Astrocyte (in vitro differentiated cells and primary cell): ENCODE data around the gene NDUFV1. TPM values are rescaled to one million over a fixed set of nuclear protein-coding genes. Genes with fewer than 3 reads are reported as not detected.
A peak's percentile ranks its signal among the peaks of the same experiment; 100 is the strongest.
"Not testable (repeated sequence)": the region's sequence is repeated elsewhere in the genome, so short reads cannot be mapped to it uniquely, and the experiment has no call there.

Source experiments
- DNase-seq: peaks from one replicate; pipeline ENCODE4 v3.0.0-alpha.2; 2010; ENCODE audit warnings: low read depth
- FAIRE-seq: peaks from 2 replicates; lab custom pipeline; 2011; peaks lifted over from hg19 to GRCh38; lab: Jason Lieb, UNC
- H2AFZ ChIP-seq: 2 replicates; pipeline ENCODE4 v1.6.0; 2012; ENCODE audit warnings: low read depth, low read length, inconsistent platforms
- H3K27ac ChIP-seq: 2 replicates; pipeline ENCODE4 v1.5.1; 2011; ENCODE audit warnings: low read depth, low read length, inconsistent platforms
- H3K27me3 ChIP-seq: 2 replicates; pipeline ENCODE4 v1.6.0; 2011; ENCODE audit warnings: low read length, inconsistent platforms; ENCODE audit not compliant: insufficient read depth
- H3K36me3 ChIP-seq: 2 replicates; pipeline ENCODE4 v1.5.1; 2011; ENCODE audit warnings: low read length, inconsistent platforms; ENCODE audit not compliant: insufficient read depth
- H3K4me1 ChIP-seq: 2 replicates; pipeline ENCODE4 v1.5.1; 2011; ENCODE audit warnings: low read length, inconsistent platforms; ENCODE audit not compliant: insufficient read depth
- H3K4me2 ChIP-seq: 2 replicates; pipeline ENCODE4 v1.6.0; 2012; ENCODE audit warnings: low read length, inconsistent platforms
- H3K4me3 ChIP-seq: 2 replicates; pipeline ENCODE4 v1.5.1; 2011; ENCODE audit warnings: low read depth, mild to moderate bottlenecking, low read length, inconsistent platforms; ENCODE audit not compliant: insufficient read depth
- H3K79me2 ChIP-seq: 2 replicates; pipeline ENCODE4 v1.6.0; 2012; ENCODE audit warnings: mild to moderate bottlenecking, low read length, inconsistent platforms; ENCODE audit not compliant: insufficient read depth
- H3K9ac ChIP-seq: 2 replicates; pipeline ENCODE4 v1.6.0; 2012; ENCODE audit warnings: mild to moderate bottlenecking, low read length, inconsistent platforms
- H3K9me3 ChIP-seq: 2 replicates; pipeline ENCODE4 v1.5.1; 2012; ENCODE audit warnings: low read depth, mild to moderate bottlenecking, low read length, inconsistent platforms; ENCODE audit not compliant: insufficient read depth
- H4K20me1 ChIP-seq: 2 replicates; pipeline ENCODE4 v1.6.0; 2012; ENCODE audit warnings: low read length, inconsistent platforms; ENCODE audit not compliant: insufficient read depth
- H3K27ac Mint-ChIP-seq: one replicate; pipeline ENCODE4 v1.8.0; 2021; ENCODE audit warnings: mild to moderate bottlenecking, mixed read lengths; ENCODE audit not compliant: unreplicated experiment
- H3K27me3 Mint-ChIP-seq: one replicate; pipeline ENCODE4 v1.8.0; 2021; ENCODE audit warnings: low read depth, mixed read lengths; ENCODE audit not compliant: unreplicated experiment
- H3K36me3 Mint-ChIP-seq: one replicate; pipeline ENCODE4 v1.8.0; 2021; ENCODE audit warnings: low read depth, mixed read lengths; ENCODE audit not compliant: unreplicated experiment
- H3K4me1 Mint-ChIP-seq: one replicate; pipeline ENCODE4 v1.8.0; 2021; ENCODE audit warnings: low read depth, mixed read lengths; ENCODE audit not compliant: unreplicated experiment
- H3K4me3 Mint-ChIP-seq: one replicate; pipeline ENCODE4 v1.8.0; 2021; ENCODE audit warnings: mild to moderate bottlenecking, moderate library complexity, mixed read lengths; ENCODE audit not compliant: unreplicated experiment
- H3K9me3 Mint-ChIP-seq: one replicate; pipeline ENCODE4 v1.8.0; 2021; ENCODE audit warnings: mild to moderate bottlenecking, mixed read lengths; ENCODE audit not compliant: unreplicated experiment
- EZH2 ChIP-seq: IDR thresholded peaks from 2 replicates; pipeline ENCODE4 v1.6.1; 2012; ENCODE audit warnings: mild to moderate bottlenecking, low read length, inconsistent platforms; ENCODE audit not compliant: insufficient read depth
- total RNA-seq: library from RNA; stranded (reverse); gene quantifications from 2 replicates; pipeline ENCODE4 v1.2.1, GENCODE V29; 2021
- TF ChIP-seq, protein P1 (sequence below): IDR thresholded peaks from 2 replicates; pipeline ENCODE4 v1.5.1; 2011; ENCODE audit warnings: low read depth, mild to moderate bottlenecking, inconsistent platforms, low read length, moderate library complexity; ENCODE audit not compliant: insufficient read depth

The NDUFV1 gene
- total RNA-seq, 1 donor from 2014 or later: 117 TPM

DNA sequence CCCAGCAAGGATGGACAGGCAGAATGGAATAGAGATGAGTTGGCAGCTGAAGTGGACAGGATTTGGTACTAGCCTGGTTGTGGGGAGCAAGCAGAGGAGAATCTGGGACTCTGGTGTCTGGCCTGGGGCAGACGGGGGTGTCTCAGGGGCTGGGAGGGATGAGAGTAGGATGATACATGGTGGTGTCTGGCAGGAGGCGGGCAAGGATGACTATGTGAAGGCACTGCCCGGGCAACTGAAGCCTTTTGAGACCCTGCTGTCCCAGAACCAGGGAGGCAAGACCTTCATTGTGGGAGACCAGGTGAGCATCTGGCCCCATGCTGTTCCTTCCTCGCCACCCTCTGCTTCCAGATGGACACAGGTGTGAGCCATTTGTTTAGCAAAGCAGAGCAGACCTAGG, 20.8 kb upstream of the NDUFV1 start:
- no peak overlapping the region for H3K4me3 ChIP-seq
- peaks cover 13% of the 10 kb centered on the region for H3K4me1 ChIP-seq

DNA sequence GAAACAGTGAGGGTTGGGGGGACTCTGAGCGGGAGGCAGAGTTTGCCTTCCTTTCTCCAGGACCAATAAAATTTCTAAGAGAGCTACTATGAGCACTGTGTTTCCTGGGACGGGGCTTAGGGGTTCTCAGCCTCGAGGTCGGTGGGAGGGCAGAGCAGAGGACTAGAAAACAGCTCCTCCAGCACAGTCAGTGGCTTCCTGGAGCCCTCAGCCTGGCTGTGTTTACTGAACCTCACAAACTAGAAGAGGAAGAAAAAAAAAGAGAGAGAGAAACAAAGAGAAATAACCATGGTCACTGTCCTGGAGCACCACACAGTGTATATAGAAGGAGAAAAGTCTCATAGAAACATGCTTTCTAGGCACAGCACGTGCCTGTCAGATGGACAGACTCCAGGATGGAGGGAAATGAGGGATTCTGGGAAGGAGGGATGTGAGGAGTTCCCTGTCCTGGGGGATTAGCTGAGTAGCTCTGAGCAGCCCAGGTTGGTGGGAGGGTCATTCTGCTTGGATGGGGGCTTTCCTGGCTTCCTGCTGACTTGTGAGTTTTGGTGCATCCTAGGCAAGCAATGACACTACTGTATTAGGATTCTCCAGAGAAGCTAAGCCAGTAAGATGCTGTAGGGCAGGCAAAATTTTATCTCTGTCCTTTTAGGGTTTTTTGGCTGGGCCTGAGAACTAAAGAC, 20.0 kb upstream of the NDUFV1 start:
- Histone ChIP-seq H2AFZ (no peak overlapping the region), H3K79me2 (peaks cover 34% of the 10 kb centered on the region), H3K9me3 (no peaks in the 10 kb centered on the region), H3K27ac (no peak overlapping the region), H4K20me1 (peaks cover 39% of the 10 kb centered on the region), H3K36me3 (peaks cover 8% of the 10 kb centered on the region), H3K27me3 (peaks cover 7% of the 10 kb centered on the region), H3K4me1 (peaks cover 13% of the 10 kb centered on the region), H3K4me2 (peak overlapping the region; percentile 88), H3K9ac (no peak overlapping the region), H3K4me3 (no peak overlapping the region)
- Mint-ChIP-seq H3K27ac (peak overlapping the region; percentile 66), H3K36me3 (peaks cover 32% of the 10 kb centered on the region), H3K4me1 (peaks cover 27% of the 10 kb centered on the region), H3K9me3 (no peaks in the 10 kb centered on the region), H3K27me3 (no peaks in the 10 kb centered on the region), H3K4me3 (peak overlapping the region; percentile 92)
- DNase-seq (no peak), FAIRE-seq (no peak)
- TF ChIP-seq, protein P1, sequence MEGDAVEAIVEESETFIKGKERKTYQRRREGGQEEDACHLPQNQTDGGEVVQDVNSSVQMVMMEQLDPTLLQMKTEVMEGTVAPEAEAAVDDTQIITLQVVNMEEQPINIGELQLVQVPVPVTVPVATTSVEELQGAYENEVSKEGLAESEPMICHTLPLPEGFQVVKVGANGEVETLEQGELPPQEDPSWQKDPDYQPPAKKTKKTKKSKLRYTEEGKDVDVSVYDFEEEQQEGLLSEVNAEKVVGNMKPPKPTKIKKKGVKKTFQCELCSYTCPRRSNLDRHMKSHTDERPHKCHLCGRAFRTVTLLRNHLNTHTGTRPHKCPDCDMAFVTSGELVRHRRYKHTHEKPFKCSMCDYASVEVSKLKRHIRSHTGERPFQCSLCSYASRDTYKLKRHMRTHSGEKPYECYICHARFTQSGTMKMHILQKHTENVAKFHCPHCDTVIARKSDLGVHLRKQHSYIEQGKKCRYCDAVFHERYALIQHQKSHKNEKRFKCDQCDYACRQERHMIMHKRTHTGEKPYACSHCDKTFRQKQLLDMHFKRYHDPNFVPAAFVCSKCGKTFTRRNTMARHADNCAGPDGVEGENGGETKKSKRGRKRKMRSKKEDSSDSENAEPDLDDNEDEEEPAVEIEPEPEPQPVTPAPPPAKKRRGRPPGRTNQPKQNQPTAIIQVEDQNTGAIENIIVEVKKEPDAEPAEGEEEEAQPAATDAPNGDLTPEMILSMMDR: no peak
- no peak for TF ChIP-seq EZH2

More for the DNA sequence above, 20.8 kb upstream of the NDUFV1 start:
- H2AFZ ChIP-seq: no peak overlapping the region
- FAIRE-seq: no peak
- H3K9ac ChIP-seq: peak overlapping the region; percentile 93
- Mint-ChIP-seq H3K9me3 (no peaks in the 10 kb centered on the region), H3K4me1 (peaks cover 30% of the 10 kb centered on the region), H3K27me3 (no peaks in the 10 kb centered on the region), H3K27ac (no peak overlapping the region), H3K36me3 (peaks cover 32% of the 10 kb centered on the region), H3K4me3 (peak overlapping the region; percentile 92)
- H3K9me3 ChIP-seq: no peaks in the 10 kb centered on the region
- H3K27ac ChIP-seq: no peak overlapping the region
- peaks cover 15% of the 10 kb centered on the region for H3K27me3 ChIP-seq
- peaks cover 34% of the 10 kb centered on the region for H3K79me2 ChIP-seq
- H3K36me3 ChIP-seq: peaks cover 8% of the 10 kb centered on the region
- H3K4me2 ChIP-seq: peak overlapping the region; percentile 88
- no peak for TF ChIP-seq EZH2
- TF ChIP-seq, protein P1: no peak
- peaks cover 39% of the 10 kb centered on the region for H4K20me1 ChIP-seq
- no peak for DNase-seq

DNA sequence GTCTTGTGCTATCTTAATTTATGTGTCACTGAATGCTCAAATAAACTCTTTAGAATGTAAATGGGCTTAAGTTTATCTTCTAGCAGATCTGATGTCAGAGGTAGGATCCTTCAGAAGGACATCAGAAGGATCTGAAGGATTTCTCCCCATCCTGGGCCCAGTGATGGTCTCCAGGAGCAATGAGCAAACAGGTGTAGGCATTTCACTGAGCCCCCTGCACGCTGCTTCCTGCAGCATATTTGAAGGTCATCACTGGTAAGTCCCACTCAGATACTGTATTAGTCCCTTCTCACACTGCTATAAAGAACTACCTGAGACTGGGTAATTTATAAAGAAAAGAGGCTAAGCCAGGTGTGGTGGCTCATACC, 18.6 kb upstream of the NDUFV1 start:
- H3K4me3 Mint-ChIP-seq: peak overlapping the region; percentile 23

DNA sequence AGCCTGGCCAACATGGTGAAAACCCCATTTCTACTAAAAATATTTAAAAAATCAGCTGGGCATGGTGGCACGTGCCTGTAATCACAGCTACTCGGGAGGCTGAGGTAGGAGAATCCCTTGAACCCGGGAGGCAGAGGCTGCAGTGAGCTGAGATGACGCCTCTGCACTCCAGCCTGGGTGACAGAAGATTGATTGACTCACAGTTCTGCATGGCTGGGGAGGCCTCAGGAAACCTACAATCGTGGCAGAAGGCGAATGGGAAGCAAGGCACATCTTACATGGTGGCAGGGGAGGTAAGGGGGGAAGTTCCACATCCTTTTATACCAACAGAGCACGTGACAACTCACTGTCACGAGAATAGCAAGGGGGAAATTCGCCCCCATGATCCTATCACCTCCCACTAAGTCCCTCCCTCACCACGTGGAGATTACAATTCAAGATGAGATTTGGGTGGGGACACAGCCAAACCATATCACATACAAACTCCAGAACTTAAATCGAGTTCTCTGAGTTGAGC, 17.8 kb upstream of the NDUFV1 start:
- not testable (repeated sequence) for H2AFZ ChIP-seq, H3K9me3 ChIP-seq, H3K36me3 ChIP-seq, H3K4me2 ChIP-seq, H3K4me3 Mint-ChIP-seq, FAIRE-seq, H3K4me3 ChIP-seq, DNase-seq, H3K27ac Mint-ChIP-seq, H3K9ac ChIP-seq, H3K27me3 Mint-ChIP-seq, H3K27me3 ChIP-seq, H3K9me3 Mint-ChIP-seq, H3K27ac ChIP-seq
- Histone ChIP-seq H4K20me1 (peaks cover 39% of the 10 kb centered on the region), H3K4me1 (peaks cover 13% of the 10 kb centered on the region), H3K79me2 (peaks cover 27% of the 10 kb centered on the region)
- H3K4me1 Mint-ChIP-seq: peaks cover 23% of the 10 kb centered on the region
- H3K36me3 Mint-ChIP-seq: peaks cover 32% of the 10 kb centered on the region

More for the DNA sequence above, 18.6 kb upstream of the NDUFV1 start:
- Histone ChIP-seq H2AFZ (no peak overlapping the region), H3K27me3 (no peaks in the 10 kb centered on the region), H3K9me3 (no peaks in the 10 kb centered on the region), H4K20me1 (peaks cover 39% of the 10 kb centered on the region), H3K36me3 (peaks cover 8% of the 10 kb centered on the region), H3K9ac (no peak overlapping the region), H3K27ac (no peak overlapping the region), H3K4me3 (no peak overlapping the region), H3K4me2 (no peak overlapping the region), H3K79me2 (peaks cover 34% of the 10 kb centered on the region), H3K4me1 (peaks cover 13% of the 10 kb centered on the region)
- Mint-ChIP-seq H3K27ac (no peak overlapping the region), H3K27me3 (no peaks in the 10 kb centered on the region), H3K9me3 (no peaks in the 10 kb centered on the region), H3K4me1 (peaks cover 23% of the 10 kb centered on the region), H3K36me3 (peaks cover 32% of the 10 kb centered on the region)
- TF ChIP-seq, protein P1: no peak
- TF ChIP-seq EZH2: no peak
- no peak for FAIRE-seq
- no peak for DNase-seq
